Fibroblast of lung (primary cell): ENCODE data around the gene RPL35A. TPM values are rescaled to one million over a fixed set of nuclear protein-coding genes. Genes with fewer than 3 reads are reported as not detected.
A peak's percentile ranks its signal among the peaks of the same experiment; 100 is the strongest.

Experiments used
- DNase-seq, 2 donors: peaks; one replicate each; pipeline versions ENCODE4 v3.0.0 to v3.0.0-alpha.2; 2010; ENCODE audit warnings: low read depth in 2 of 2
- H2AFZ ChIP-seq: 2 replicates; pipeline ENCODE4 v1.5.1; 2012; ENCODE audit warnings: low read length, control low read depth, inconsistent platforms
- H3K27ac ChIP-seq: 2 replicates; pipeline ENCODE4 v1.5.1; 2011; ENCODE audit warnings: low read length, control low read depth; ENCODE audit not compliant: insufficient read depth
- H3K27me3 ChIP-seq: 2 replicates; pipeline ENCODE4 v1.5.1; 2011; ENCODE audit warnings: mild to moderate bottlenecking, low read length; ENCODE audit not compliant: control insufficient read depth, insufficient read depth
- H3K36me3 ChIP-seq: 2 replicates; pipeline ENCODE4 v1.5.1; 2011; ENCODE audit warnings: low read length; ENCODE audit not compliant: control insufficient read depth, insufficient read depth
- H3K4me1 ChIP-seq: 2 replicates; pipeline ENCODE4 v1.5.1; 2011; ENCODE audit warnings: low read length; ENCODE audit not compliant: control insufficient read depth, insufficient read depth; ENCODE audit errors: extremely low read depth
- H3K4me2 ChIP-seq: 2 replicates; pipeline ENCODE4 v1.5.1; 2011; ENCODE audit warnings: low read length, control low read depth; ENCODE audit not compliant: insufficient read depth; ENCODE audit errors: extremely low read depth
- H3K4me3 ChIP-seq, 4 experiments: fragments of 200-600 bp in 1 of 4; sonication (generic) in 1 of 4; replicated peaks in 1 of 4; 2 replicates each; pipeline ENCODE4 v1.5.1; 2011 to 2016; ENCODE audit warnings: low read length in 4 of 4, low read depth in 3 of 4, mild to moderate bottlenecking in 3 of 4, control low read depth in 2 of 4, inconsistent platforms in 1 of 4, mixed read lengths in 1 of 4; ENCODE audit not compliant: insufficient read depth in 1 of 4; ENCODE audit errors: control extremely low read depth in 1 of 4
- H3K79me2 ChIP-seq: 2 replicates; pipeline ENCODE4 v1.5.1; 2012; ENCODE audit warnings: mild to moderate bottlenecking, low read length, inconsistent platforms; ENCODE audit not compliant: control insufficient read depth, insufficient read depth
- H3K9ac ChIP-seq: 2 replicates; pipeline ENCODE4 v1.5.1; 2011; ENCODE audit warnings: mild to moderate bottlenecking, low read length, control low read depth; ENCODE audit not compliant: insufficient read depth
- H3K9me3 ChIP-seq: 2 replicates; pipeline ENCODE4 v1.5.1; 2012; ENCODE audit warnings: low read depth, low read length; ENCODE audit not compliant: control insufficient read depth, insufficient read depth
- H4K20me1 ChIP-seq: 2 replicates; pipeline ENCODE4 v1.5.1; 2011; ENCODE audit warnings: low read length; ENCODE audit not compliant: control insufficient read depth, insufficient read depth; ENCODE audit errors: extremely low read depth
- CTCF ChIP-seq, 2 donors: IDR thresholded peaks in 1 of 2; conservative IDR thresholded peaks in 1 of 2; 1 replicate in 1 of 2; 2 replicates in 1 of 2; pipeline ENCODE4 v1.5.1; 2011 to 2012; ENCODE audit warnings: low read length in 2 of 2, control low read depth in 1 of 2, inconsistent platforms in 1 of 2, low read depth in 1 of 2, mild to moderate bottlenecking in 1 of 2
- EZH2 ChIP-seq: IDR thresholded peaks from 2 replicates; pipeline ENCODE4 v1.5.1; 2012; ENCODE audit warnings: low read length, control low read depth, mild to moderate bottlenecking; ENCODE audit errors: missing control alignments
- polyA plus RNA-seq, 2 donors: library from polyadenylated mRNA; depleted of rRNA in 1 of 2; stranded (reverse) in 1 of 2; unstranded in 1 of 2; fragments of >200 nt; gene quantifications; 2 replicates each; pipeline ENCODE4 v1.2.1, GENCODE V29; 2011 to 2012; ENCODE audit warnings: missing spikeins in 1 of 2
- total RNA-seq: library from RNA; depleted of rRNA; stranded (reverse); fragments of >200 nt; gene quantifications from 2 replicates; pipeline ENCODE4 v1.2.1, GENCODE V29; 2014

Gene RPL35A
- total and polyA plus RNA-seq, 2 donors (not counting 1 experiment from before 2014, with no cell fraction given) = 535 to 937 TPM

- Histone ChIP-seq H3K4me2 (no peak overlapping the region), H3K9me3 (no peaks in the 10 kb centered on the region), H2AFZ (no peak overlapping the region), H3K79me2 (peaks cover 41% of the 10 kb centered on the region), H3K9ac (no peak overlapping the region), H3K4me3 (peak overlapping the region in 2 of 4 experiments; percentile 1 to 17), H4K20me1 (no peaks in the 10 kb centered on the region), H3K27ac (no peak overlapping the region), H3K36me3 (peaks cover 16% of the 10 kb centered on the region), H3K4me1 (peaks cover 5% of the 10 kb centered on the region), H3K27me3 (no peaks in the 10 kb centered on the region)
- no peak for TF ChIP-seq EZH2
- no peak for TF ChIP-seq CTCF (conservative IDR thresholded peaks at IDR 0.05 in 1 of 2, IDR thresholded peaks at IDR 0.05 in 1 of 2; ENCODE audit: low read depth in 1 of 2, low read length in 2 of 2)
- DNase-seq = no peak
These were observed 3.3 kb downstream of the RPL35A start for GRCh38 chr3:197953325-197953724.

GRCh38 chr3:197953881-197954280 is 3.9 kb downstream of the RPL35A start:
- no peak for TF ChIP-seq CTCF (conservative IDR thresholded peaks at IDR 0.05 in 1 of 2, IDR thresholded peaks at IDR 0.05 in 1 of 2; ENCODE audit: low read depth in 1 of 2, low read length in 2 of 2)
- no peak for TF ChIP-seq EZH2
- Histone ChIP-seq H3K27ac (no peak overlapping the region), H3K4me3 (no peak overlapping the region), H3K9me3 (no peaks in the 10 kb centered on the region), H4K20me1 (no peaks in the 10 kb centered on the region), H3K79me2 (peaks cover 41% of the 10 kb centered on the region), H3K9ac (no peak overlapping the region), H3K4me1 (peaks cover 5% of the 10 kb centered on the region), H3K27me3 (no peaks in the 10 kb centered on the region), H3K36me3 (peaks cover 16% of the 10 kb centered on the region), H2AFZ (no peak overlapping the region), H3K4me2 (peak overlapping the region; percentile 32)
- peak in 1 of 2 donors; percentile 89 for DNase-seq

- DNase-seq = no peak
- Histone ChIP-seq H2AFZ (no peak overlapping the region), H4K20me1 (no peaks in the 10 kb centered on the region), H3K9me3 (no peaks in the 10 kb centered on the region), H3K4me2 (no peak overlapping the region), H3K27ac (no peak overlapping the region), H3K79me2 (peaks cover 31% of the 10 kb centered on the region), H3K36me3 (peaks cover 16% of the 10 kb centered on the region), H3K9ac (no peak overlapping the region), H3K4me1 (peaks cover 9% of the 10 kb centered on the region), H3K27me3 (no peaks in the 10 kb centered on the region), H3K4me3 (no peak overlapping the region)
- TF ChIP-seq CTCF (conservative IDR thresholded peaks at IDR 0.05 in 1 of 2, IDR thresholded peaks at IDR 0.05 in 1 of 2; ENCODE audit: low read depth in 1 of 2, low read length in 2 of 2) (no peak), EZH2 (no peak)
These were observed 6.0 kb downstream of the RPL35A start for GRCh38 chr3:197955892-197956477.
